HEK293T (cell line): Measurements from ENCODE around the gene KIF18A.
"Not testable (repeated sequence)": the region's sequence is repeated elsewhere in the genome, so short reads cannot be mapped to it uniquely, and the experiment has no call there.

ENCODE experiments used
- CTCF ChIA-PET: fragments of 350-600 bp; formaldehyde crosslinking; extraction: SDS; loops from one replicate; lab custom pipeline; 2021; ENCODE audit warnings: antibody characterized with exemption, inconsistent platforms; lab: Yijun Ruan, JAX
- POLR2A ChIA-PET: fragments of 350-600 bp; formaldehyde crosslinking; extraction: SDS; loops from one replicate; lab custom pipeline; 2020; ENCODE audit warnings: antibody characterized with exemption, inconsistent platforms; lab: Yijun Ruan, JAX
- DNase-seq: peaks from one replicate; pipeline ENCODE4 v3.0.0; 2012; ENCODE audit warnings: mixed read lengths; ENCODE audit errors: extremely low spot score
- ARNT ChIP-seq: fragments of 450-650 bp; IDR thresholded peaks from 2 replicates; pipeline ENCODE4 v1.6.1; 2017; ENCODE audit warnings: mild to moderate bottlenecking
- BHLHE40 ChIP-seq: fragments of 450-650 bp; IDR thresholded peaks from 2 replicates; pipeline ENCODE4 v1.6.1; 2016; ENCODE audit warnings: mild to moderate bottlenecking, moderate library complexity, borderline replicate concordance
- CTBP1 ChIP-seq: fragments of 450-650 bp; IDR thresholded peaks from 2 replicates; pipeline ENCODE4 v1.6.1; 2016; ENCODE audit warnings: borderline replicate concordance
- ELF4 ChIP-seq: fragments of 450-650 bp; IDR thresholded peaks from 2 replicates; pipeline ENCODE4 v1.6.1; 2017; ENCODE audit warnings: antibody characterized with exemption
- FOXA1 ChIP-seq: fragments of 450-650 bp; IDR thresholded peaks from 2 replicates; pipeline ENCODE4 v1.6.1; 2016; ENCODE audit warnings: mild to moderate bottlenecking
- FOXK2 ChIP-seq: fragments of 450-650 bp; IDR thresholded peaks from 2 replicates; pipeline ENCODE4 v1.6.1; 2016; ENCODE audit warnings: mild to moderate bottlenecking
- FOXM1 ChIP-seq: fragments of 450-650 bp; IDR thresholded peaks from 2 replicates; pipeline ENCODE4 v1.6.1; 2017; ENCODE audit warnings: mild to moderate bottlenecking, borderline replicate concordance
- HDGF ChIP-seq: fragments of 450-650 bp; IDR thresholded peaks from 2 replicates; pipeline ENCODE4 v1.6.1; 2017; ENCODE audit warnings: antibody characterized with exemption, borderline replicate concordance
- L3MBTL2 ChIP-seq: fragments of 450-650 bp; conservative IDR thresholded peaks from 2 replicates; pipeline ENCODE4 v1.6.1; 2016; ENCODE audit warnings: mild to moderate bottlenecking
- LEF1 ChIP-seq: fragments of 450-650 bp; IDR thresholded peaks from 2 replicates; pipeline ENCODE4 v1.6.1; 2017; ENCODE audit warnings: mild to moderate bottlenecking, borderline replicate concordance
- NFRKB ChIP-seq: fragments of 450-650 bp; IDR thresholded peaks from 2 replicates; pipeline ENCODE4 v1.6.1; 2016; ENCODE audit warnings: mild to moderate bottlenecking, moderate library complexity
- PKNOX1 ChIP-seq: fragments of 450-650 bp; IDR thresholded peaks from 2 replicates; pipeline ENCODE4 v1.6.1; 2016
- SP1 ChIP-seq: fragments of 450-650 bp; IDR thresholded peaks from 2 replicates; pipeline ENCODE4 v1.6.1; 2017
- SUZ12 ChIP-seq: fragments of 450-650 bp; IDR thresholded peaks from 2 replicates; pipeline ENCODE4 v1.6.1; 2016; ENCODE audit warnings: mild to moderate bottlenecking
- TARDBP ChIP-seq: fragments of 450-650 bp; IDR thresholded peaks from 2 replicates; pipeline ENCODE4 v1.6.1; 2016
- ZNF384 ChIP-seq: fragments of 450-650 bp; IDR thresholded peaks from 2 replicates; pipeline ENCODE4 v1.6.1; 2016

Gene KIF18A

GRCh38 chr11:28104984-28105383, 3.0 kb downstream of the KIF18A start:
- ChIA-PET CTCF (no interaction called here), POLR2A (no interaction called here)
- TF ChIP-seq FOXA1 (no peak), BHLHE40 (no peak), SP1 (no peak), PKNOX1 (no peak), NFRKB (no peak), HDGF (no peak), FOXM1 (no peak), CTBP1 (no peak), ZNF384 (no peak), LEF1 (no peak), TARDBP (no peak), FOXK2 (no peak), L3MBTL2 (no peak), ARNT (no peak)
- DNase-seq = no peak

GRCh38 chr11:28104425-28104824, 3.5 kb downstream of the KIF18A start:
- DNase-seq = no peak
- ChIA-PET CTCF (no interaction called here), POLR2A (no interaction called here)
- TF ChIP-seq SUZ12 (no peak), LEF1 (no peak)

- DNase-seq, POLR2A ChIA-PET, CTCF ChIA-PET: not testable (repeated sequence)
Measured at GRCh38 chr11:28102300-28102699, 5.7 kb downstream of the KIF18A start.

- ChIA-PET POLR2A (no interaction called here), CTCF (no interaction called here)
- TF ChIP-seq LEF1 (no peak), L3MBTL2 (no peak), TARDBP (no peak), BHLHE40 (no peak), ARNT (no peak), HDGF (no peak), SUZ12 (no peak), FOXM1 (no peak), PKNOX1 (no peak), NFRKB (no peak), ELF4 (no peak), SP1 (no peak), FOXA1 (no peak), FOXK2 (no peak), CTBP1 (no peak), ZNF384 (no peak)
- DNase-seq = no peak
Measured at GRCh38 chr11:28100665-28101064, 7.3 kb downstream of the KIF18A start.

- CTCF ChIA-PET = no interaction called here
- no peak for TF ChIP-seq HDGF
- no peak for TF ChIP-seq FOXM1
- TF ChIP-seq ARNT = no peak
- TF ChIP-seq ZNF384 = no peak
- no peak for TF ChIP-seq L3MBTL2
- POLR2A ChIA-PET = no interaction called here
- DNase-seq = no peak
Measured at GRCh38 chr11:28099715-28100114, 8.2 kb downstream of the KIF18A start.

GRCh38 chr11:28098257-28098656, 9.7 kb downstream of the KIF18A start:
- no peak for DNase-seq
- no peak for TF ChIP-seq HDGF
- TF ChIP-seq FOXA1 = no peak
- TF ChIP-seq ARNT = no peak
- no peak for TF ChIP-seq TARDBP
- TF ChIP-seq NFRKB = no peak
- TF ChIP-seq L3MBTL2 = no peak
- no peak for TF ChIP-seq BHLHE40
- no peak for TF ChIP-seq FOXM1
- no peak for TF ChIP-seq LEF1
- no peak for TF ChIP-seq SP1
- TF ChIP-seq ELF4 = no peak
- no peak for TF ChIP-seq FOXK2
- TF ChIP-seq CTBP1 = no peak
- TF ChIP-seq ZNF384 = no peak
- no peak for TF ChIP-seq SUZ12
- ChIA-PET POLR2A (no interaction called here), CTCF (no interaction called here)

GRCh38 chr11:28092786-28093185, 15.2 kb downstream of the KIF18A start:
- TF ChIP-seq PKNOX1 (no peak), BHLHE40 (no peak), CTBP1 (no peak), FOXK2 (no peak), ELF4 (no peak), ZNF384 (no peak), SP1 (no peak), L3MBTL2 (no peak), NFRKB (no peak), FOXM1 (no peak), LEF1 (no peak), TARDBP (no peak), HDGF (no peak), ARNT (no peak), FOXA1 (no peak), SUZ12 (no peak)
- no peak for DNase-seq
- POLR2A ChIA-PET = no interaction called here
- CTCF ChIA-PET = no interaction called here
